H1 (cell line): ENCODE measurements around the gene CNRIP1. TPM values are rescaled to one million over a fixed set of nuclear protein-coding genes. Genes with fewer than 3 reads are reported as not detected.

Source experiments
- CTCF ChIA-PET: fragments of 300-600 bp; sonication (Branson Sonifier 250); formaldehyde crosslinking; loops from one replicate; lab custom pipeline; 2021; ENCODE audit not compliant: partially characterized antibody; lab: Charles Lee
- POLR2A ChIA-PET: fragments of 300-600 bp; sonication (Branson Sonifier 250); formaldehyde crosslinking; loops from one replicate; lab custom pipeline; 2021; ENCODE audit warnings: inconsistent platforms; ENCODE audit not compliant: partially characterized antibody; lab: Charles Lee
- DNase-seq, 2 experiments: peaks; one replicate each; pipeline versions ENCODE4 v3.0.0 to v3.0.0-alpha.2; 2010 to 2022; ENCODE audit warnings: low spot score in 2 of 2, low read depth in 1 of 2, mixed read lengths in 1 of 2
- FAIRE-seq: peaks from 2 replicates; lab custom pipeline; 2011; peaks lifted over from hg19 to GRCh38; lab: Jason Lieb, UNC
- H2AFZ ChIP-seq: 2 replicates; pipeline ENCODE4 v1.8.1; 2012; ENCODE audit warnings: low read length, inconsistent platforms
- H2AK5ac ChIP-seq: 2 replicates; pipeline ENCODE4 v1.6.1; 2013; ENCODE audit warnings: low read depth, low read length
- H2BK120ac ChIP-seq: replicated peaks from 2 replicates; pipeline ENCODE3; 2013; ENCODE audit warnings: low read depth, low read length, inconsistent platforms
- H2BK12ac ChIP-seq: 2 replicates; pipeline ENCODE4 v1.6.1; 2013; ENCODE audit warnings: low read depth, low read length
- H2BK15ac ChIP-seq: 2 replicates; pipeline ENCODE4 v1.6.1; 2013; ENCODE audit warnings: low read length
- H2BK20ac ChIP-seq: 2 replicates; pipeline ENCODE4 v1.6.1; 2013; ENCODE audit warnings: low read length
- H2BK5ac ChIP-seq: 2 replicates; pipeline ENCODE4 v1.6.1; 2013; ENCODE audit warnings: low read depth, low read length
- H3K14ac ChIP-seq: 2 replicates; pipeline ENCODE4 v1.6.1; 2013; ENCODE audit warnings: inconsistent platforms; ENCODE audit not compliant: insufficient read length
- H3K18ac ChIP-seq: 2 replicates; pipeline ENCODE4 v1.6.1; 2013; ENCODE audit warnings: low read length; ENCODE audit errors: extremely low read depth
- H3K23ac ChIP-seq: 2 replicates; pipeline ENCODE4 v1.6.1; 2013; ENCODE audit warnings: inconsistent platforms; ENCODE audit not compliant: insufficient read length
- H3K23me2 ChIP-seq: 2 replicates; pipeline ENCODE4 v1.6.1; 2013; ENCODE audit warnings: low read depth, low read length
- H3K27ac ChIP-seq: 2 replicates; pipeline ENCODE4 v1.6.1; 2011; ENCODE audit warnings: low read depth, low read length, inconsistent platforms
- H3K27me3 ChIP-seq, 4 experiments: replicated peaks in 1 of 4; 1 replicate in 1 of 4; 2 replicates in 3 of 4; pipeline versions ENCODE4 v1.6.1 to v1.8.1; 2011 to 2013; ENCODE audit warnings: low read length in 3 of 4, mild to moderate bottlenecking in 3 of 4, inconsistent platforms in 2 of 4, mixed read lengths in 2 of 4, moderate library complexity in 1 of 4; ENCODE audit not compliant: control insufficient read depth in 3 of 4, insufficient read depth in 3 of 4; ENCODE audit errors: extremely low read depth in 1 of 4
- H3K36me3 ChIP-seq, 4 experiments: 2 replicates each; pipeline versions ENCODE4 v1.6.1 to v1.8.1; 2011 to 2013; ENCODE audit warnings: mild to moderate bottlenecking in 4 of 4, low read length in 3 of 4, moderate library complexity in 2 of 4, control low read depth in 1 of 4, inconsistent platforms in 1 of 4; ENCODE audit not compliant: insufficient read depth in 4 of 4, control insufficient read depth in 2 of 4
- H3K4ac ChIP-seq: replicated peaks from 2 replicates; pipeline ENCODE3; 2013; ENCODE audit warnings: low read length, low read depth, mixed read lengths, inconsistent platforms; ENCODE audit not compliant: insufficient read length
- H3K4me1 ChIP-seq, 4 experiments: replicated peaks in 1 of 4; 1 replicate in 1 of 4; 2 replicates in 3 of 4; pipeline versions ENCODE4 v1.6.1 to v1.8.1; 2011 to 2013; ENCODE audit warnings: low read length in 3 of 4, inconsistent platforms in 2 of 4, mixed read lengths in 1 of 4; ENCODE audit not compliant: insufficient read depth in 4 of 4, control insufficient read depth in 3 of 4
- H3K4me2 ChIP-seq, 2 experiments: 2 replicates each; pipeline versions ENCODE4 v1.6.1 to v1.8.1; 2011 to 2013; ENCODE audit warnings: low read depth in 2 of 2, low read length in 2 of 2, control low read depth in 1 of 2, inconsistent platforms in 1 of 2, mild to moderate bottlenecking in 1 of 2; ENCODE audit not compliant: insufficient read depth in 1 of 2
- H3K4me3 ChIP-seq, 4 experiments: fragments of 200-600, 300-600 bp in 1 of 4; sonication (generic), shearing (Covaris generic), sonication (Bioruptor Twin) in 1 of 4; 2 replicates each; pipeline versions ENCODE4 v1.5.1 to v1.8.1; 2011 to 2016; ENCODE audit warnings: low read length in 4 of 4, low read depth in 3 of 4, control low read depth in 2 of 4, inconsistent platforms in 2 of 4, mild to moderate bottlenecking in 2 of 4, mixed read lengths in 1 of 4, moderate library complexity in 1 of 4; ENCODE audit not compliant: insufficient read depth in 2 of 4; ENCODE audit errors: extremely low read depth in 1 of 4
- H3K56ac ChIP-seq: replicated peaks from 2 replicates; pipeline ENCODE3; 2013; ENCODE audit warnings: low read depth, mild to moderate bottlenecking, mixed read lengths, low read length, inconsistent platforms; ENCODE audit not compliant: insufficient read length
- H3K79me1 ChIP-seq: 2 replicates; pipeline ENCODE4 v1.6.1; 2013; ENCODE audit warnings: low read depth, low read length, control low read depth
- H3K79me2 ChIP-seq, 2 experiments: 2 replicates each; pipeline versions ENCODE4 v1.6.1 to v1.8.1; 2012 to 2013; ENCODE audit warnings: low read length in 2 of 2, mild to moderate bottlenecking in 2 of 2, inconsistent platforms in 1 of 2; ENCODE audit not compliant: insufficient read depth in 2 of 2, control insufficient read depth in 1 of 2
- H3K9ac ChIP-seq, 4 experiments: replicated peaks in 1 of 4; 1 replicate in 1 of 4; 2 replicates in 3 of 4; pipeline versions ENCODE4 v1.6.1 to v1.8.1; 2011 to 2013; ENCODE audit warnings: low read depth in 3 of 4, low read length in 3 of 4, control low read depth in 2 of 4, mild to moderate bottlenecking in 2 of 4, moderate library complexity in 2 of 4, inconsistent platforms in 1 of 4; ENCODE audit errors: extremely low read depth in 1 of 4
- H3K9me3 ChIP-seq, 2 experiments: 2 replicates each; pipeline versions ENCODE4 v1.6.1 to v1.8.1; 2012 to 2013; ENCODE audit warnings: mild to moderate bottlenecking in 2 of 2, moderate library complexity in 2 of 2, control low read depth in 1 of 2, inconsistent platforms in 1 of 2, low read depth in 1 of 2, low read length in 1 of 2, mixed read lengths in 1 of 2; ENCODE audit not compliant: insufficient read depth in 2 of 2
- H4K20me1 ChIP-seq, 2 experiments: replicated peaks in 1 of 2; 2 replicates each; pipeline versions ENCODE3 to v1.8.1; 2011 to 2013; ENCODE audit warnings: inconsistent platforms in 2 of 2, low read length in 2 of 2, mild to moderate bottlenecking in 1 of 2; ENCODE audit not compliant: insufficient read depth in 2 of 2, control insufficient read depth in 1 of 2
- H4K5ac ChIP-seq: 2 replicates; pipeline ENCODE4 v1.6.1; 2013; ENCODE audit warnings: low read length, low read depth, mixed read lengths, inconsistent platforms; ENCODE audit not compliant: insufficient read length
- H4K8ac ChIP-seq: 2 replicates; pipeline ENCODE4 v1.8.0; 2013; ENCODE audit warnings: mild to moderate bottlenecking, moderate library complexity, low read length, inconsistent platforms; ENCODE audit not compliant: insufficient read depth; ENCODE audit errors: extremely low read depth
- H4K91ac ChIP-seq: replicated peaks from 2 replicates; pipeline ENCODE3; 2013; ENCODE audit warnings: low read length, mixed read lengths, inconsistent platforms; ENCODE audit not compliant: insufficient read length
- E2F6 ChIP-seq: IDR thresholded peaks from 2 replicates; pipeline ENCODE4 v1.6.1; 2012; ENCODE audit warnings: inconsistent platforms
- EZH2 ChIP-seq: fragments of 200-600 bp; sonication (generic); IDR thresholded peaks from 2 replicates; pipeline ENCODE4 v1.7.1; 2012; ENCODE audit warnings: low read depth, mild to moderate bottlenecking, moderate library complexity, low read length, inconsistent platforms; ENCODE audit not compliant: severe bottlenecking
- KDM4A ChIP-seq: IDR thresholded peaks from one replicate; pipeline ENCODE4 v1.7.1; 2012; ENCODE audit warnings: low read depth, mild to moderate bottlenecking, moderate library complexity, low read length, inconsistent platforms; ENCODE audit not compliant: severe bottlenecking
- SIRT6 ChIP-seq: IDR thresholded peaks from one replicate; pipeline ENCODE4 v1.7.1; 2012; ENCODE audit warnings: low read length, inconsistent platforms
- SP1 ChIP-seq: IDR thresholded peaks from 2 replicates; pipeline ENCODE4 v1.6.1; 2011; ENCODE audit warnings: low read depth, low read length
- SUZ12 ChIP-seq: fragments of 200-600 bp; sonication (generic); IDR thresholded peaks from 2 replicates; pipeline ENCODE4 v1.6.1; 2012; ENCODE audit warnings: mild to moderate bottlenecking, inconsistent platforms, low read length, moderate library complexity, mixed read lengths
- WGBS, 2 experiments: shearing (Covaris generic) in 1 of 2; methylation state at CpG; one replicate each; pipeline versions ENCODE4 v1.1.6 to v1.1.7; 2013 to 2015; ENCODE audit warnings: low lambda C conversion rate in 2 of 2, mixed read lengths in 2 of 2, inconsistent platforms in 1 of 2, low coverage in 1 of 2, missing lambda C conversion rate in 1 of 2; ENCODE audit not compliant: insufficient replicate concordance in 2 of 2, insufficient coverage in 1 of 2, insufficient read length in 1 of 2; ENCODE audit errors: extremely low coverage in 1 of 2, missing lambda C conversion rate in 1 of 2; 5-methylcytosine and 5-hydroxymethylcytosine counted together
- polyA plus RNA-seq, 7 experiments: library from polyadenylated mRNA; depleted of rRNA in 3 of 7; stranded (reverse) in 5 of 7; unstranded in 2 of 7; fragments of >200 nt in 5 of 7; fragments of 200-250 nt in 2 of 7; gene quantifications; 1 replicate in 5 of 7; 2 replicates in 1 of 7; 4 replicates in 1 of 7; pipeline versions ENCODE4 v1.2.1 to v1.2.3, GENCODE V29; 2011 to 2013; ENCODE audit warnings: missing spikeins in 2 of 7, mixed read lengths in 2 of 7
- total RNA-seq: library from RNA; stranded (reverse); fragmentation: NEBNext Ultra II Directional; extraction: Animal tissue kit (Norgen Biotek cat#: 25700); gene quantifications from 2 replicates; pipeline ENCODE4 v1.2.1, GENCODE V29; 2021

Gene CNRIP1
- total and polyA plus RNA-seq, 2 of the 8 experiments (the other 6 are each of a cell fraction or from before 2014, with no cell fraction given), result 4.6 to 7.0 TPM

GRCh38 chr2:68317971-68318913 lies 1.5 kb downstream of the CNRIP1 start:
- Histone ChIP-seq H3K27ac (no peak overlapping the region), H2BK12ac (no peak overlapping the region), H3K18ac (no peak overlapping the region; the same call in 1 of the 2 replicates), H3K9ac (no peak overlapping the region; a peak in 1 of 7 replicates), H3K4ac (no peak overlapping the region), H2BK20ac (no peak overlapping the region), H4K5ac (no peak overlapping the region), H3K23me2 (peaks cover 19% of the 10 kb centered on the region; the same call in 1 of the 2 replicates), H2BK5ac (no peak overlapping the region; the same call in 1 of the 2 replicates), H4K20me1 (no peaks in the 10 kb centered on the region), H3K27me3 (peaks cover 0 to 32% (median 26%) of the 10 kb centered on the region in 4 experiments; a peak in 6 of 7 replicates), H2AK5ac (no peak overlapping the region), H3K79me1 (no peaks in the 10 kb centered on the region), H3K4me3 (peak overlapping the region; percentile 61 to 77 (median 76)), H2BK15ac (no peak overlapping the region), H2BK120ac (no peak overlapping the region), H2AFZ (peak overlapping the region; percentile 91), H3K36me3 (no peaks in the 10 kb centered on the region), H3K79me2 (no peaks in the 10 kb centered on the region), H3K9me3 (no peaks in the 10 kb centered on the region), H3K4me1 (peaks cover 0 to 3% (median 0%) of the 10 kb centered on the region in 4 experiments; a peak in 1 of 7 replicates), H4K91ac (no peak overlapping the region), H3K4me2 (peak overlapping the region; percentile 96 to 99), H3K56ac (peak overlapping the region; percentile 32), H3K23ac (no peak overlapping the region), H3K14ac (no peak overlapping the region), H4K8ac (no peak overlapping the region)
- ChIA-PET POLR2A (no interaction called here), CTCF (interaction anchor here (1.0 to 2.5 kb wide), 2 partner anchors 25 to 36 kb away, joined by 3 to 12 read pairs; no protein-coding TSS in a partner anchor)
- WGBS, 2 experiments, result 22% methylated on average over 22 of the region's 27 CpGs; no CpG with 5 or more reads in 1 of the 2 experiments
- TF ChIP-seq SIRT6 (no peak), E2F6 (peak; percentile 72), KDM4A (peak; percentile 59), SUZ12 (peak; percentile 80), EZH2 (peak; percentile 65), SP1 (no peak)
- FAIRE-seq, result no peak
- DNase-seq, result no peak
